Lung (tissue), 12 donors: Measurements from ENCODE around the gene ELP4. TPM values are rescaled to one million over a fixed set of nuclear protein-coding genes. Genes with fewer than 3 reads are reported as not detected.

Source experiments
- ATAC-seq: fragments of 200-7000 bp; cut with Tn5 transposase; one replicate; pipeline ENCODE4 v1.9.1; 2020; ENCODE audit warnings: moderate number of reproducible peaks; ENCODE audit not compliant: insufficient read depth, low FRiP score
- DNase-seq, 3 donors: peaks; one replicate each; pipeline ENCODE4 v3.0.0-alpha.2; 2013 to 2017
- H3K27ac ChIP-seq, 2 donors: one replicate each; pipeline ENCODE4 v1.5.1; 2013; ENCODE audit warnings: mild to moderate bottlenecking in 2 of 2, moderate library complexity in 2 of 2, control low read depth in 1 of 2, inconsistent platforms in 1 of 2, low read depth in 1 of 2, low read length in 1 of 2
- H3K27me3 ChIP-seq, 3 donors: one replicate each; pipeline ENCODE4 v1.5.1; 2013; ENCODE audit warnings: low read length in 2 of 3; ENCODE audit not compliant: control insufficient read depth in 3 of 3, insufficient read depth in 3 of 3
- H3K36me3 ChIP-seq, 4 donors: one replicate each; pipeline ENCODE4 v1.5.1; 2013; ENCODE audit warnings: low read length in 4 of 4, mild to moderate bottlenecking in 1 of 4, moderate library complexity in 1 of 4; ENCODE audit not compliant: control insufficient read depth in 4 of 4, insufficient read depth in 4 of 4
- H3K4me1 ChIP-seq, 5 donors: one replicate each; pipeline ENCODE4 v1.5.1; 2013; ENCODE audit warnings: low read length in 5 of 5, mild to moderate bottlenecking in 2 of 5, moderate library complexity in 1 of 5; ENCODE audit not compliant: control insufficient read depth in 5 of 5, insufficient read depth in 5 of 5
- H3K4me3 ChIP-seq: one replicate; pipeline ENCODE4 v1.5.1; 2013; ENCODE audit warnings: mild to moderate bottlenecking, control low read depth, moderate library complexity
- H3K9ac ChIP-seq, 2 donors: one replicate each; pipeline ENCODE4 v1.5.1; 2013; ENCODE audit warnings: low read length in 2 of 2, control low read depth in 1 of 2; ENCODE audit not compliant: insufficient read depth in 1 of 2
- H3K9me3 ChIP-seq, 4 donors: one replicate each; pipeline ENCODE4 v1.5.1; 2013; ENCODE audit warnings: low read length in 3 of 4, mild to moderate bottlenecking in 1 of 4, moderate library complexity in 1 of 4; ENCODE audit not compliant: control insufficient read depth in 4 of 4, insufficient read depth in 3 of 4
- CTCF ChIP-seq: IDR thresholded peaks from 2 replicates; pipeline ENCODE4 v1.5.1; 2012; ENCODE audit warnings: mild to moderate bottlenecking; ENCODE audit errors: control extremely low read depth, extremely low read depth
- WGBS, 2 donors: extraction: QIAGEN DNeasy Blood & Tissue Kit; methylation state at CpG; one replicate each; pipeline ENCODE4 v1.1.7; 2013; 5-methylcytosine and 5-hydroxymethylcytosine counted together
- polyA plus RNA-seq, 2 donors: library from polyadenylated mRNA; stranded (reverse); fragments of 200-250 nt; gene quantifications; one replicate each; pipeline ENCODE4 v1.2.1, GENCODE V29; 2013
- total RNA-seq, 2 donors: library from RNA; depleted of rRNA in 1 of 2; stranded (reverse); fragments of >200 nt in 1 of 2; gene quantifications; one replicate each; pipeline ENCODE4 v1.2.1, GENCODE V29; 2014 to 2021
- donor health status: control.
- donor health status: control.
- donor health status: Bipolar disorder and iron deficiency.
- donor health status: healthy.
- donor health status: DM: yes; HTN: yes; CAD: no.

The ELP4 gene
- total and polyA plus RNA-seq, 4 donors = 7.7 to 47.8 (median 13.7) TPM

- Histone ChIP-seq H3K9ac (no peak overlapping the region), H3K27ac (no peak overlapping the region), H3K4me3 (no peak overlapping the region), H3K9me3 (peaks cover 0 to 31% (median 0%) of the 10 kb centered on the region in 4 donors), H3K27me3 (peaks cover 10 to 92% (median 89%) of the 10 kb centered on the region in 3 donors), H3K36me3 (no peaks in the 10 kb centered on the region), H3K4me1 (peaks cover 0 to 35% (median 4%) of the 10 kb centered on the region in 5 donors)
- DNase-seq (no peak), ATAC-seq (no peak)
- TF ChIP-seq CTCF = no peak
- 8 to 10% methylated on average over 36 of the region's 36 CpGs for WGBS, 2 donors
These were observed 296.8 kb downstream of the ELP4 start for GRCh38 chr11:31806186-31806927.

GRCh38 chr11:31806928-31807798 lies 297.6 kb downstream of the ELP4 start:
- 14 to 16% methylated on average over 13 of the region's 13 CpGs for WGBS, 2 donors

GRCh38 chr11:31807799-31808667 lies 298.5 kb downstream of the ELP4 start:
- H3K36me3 ChIP-seq = no peaks in the 10 kb centered on the region
- H3K27me3 ChIP-seq = peaks cover 14 to 91% (median 86%) of the 10 kb centered on the region in 3 donors
- H3K9ac ChIP-seq = no peak overlapping the region
- peaks cover 0 to 26% (median 0%) of the 10 kb centered on the region in 4 donors for H3K9me3 ChIP-seq
- WGBS, 2 donors = 7 to 11% methylated on average over 9 of the region's 9 CpGs
- no peak overlapping the region for H3K4me3 ChIP-seq
- H3K4me1 ChIP-seq = peaks cover 0 to 45% (median 5%) of the 10 kb centered on the region in 5 donors
- H3K27ac ChIP-seq = no peak overlapping the region
- DNase-seq (no peak), ATAC-seq (no peak)
- TF ChIP-seq CTCF = no peak

More at GRCh38 chr11:31806928-31807798, 297.6 kb downstream of the ELP4 start:
- no peak overlapping the region for H3K9ac ChIP-seq
- peaks cover 0 to 29% (median 0%) of the 10 kb centered on the region in 4 donors for H3K9me3 ChIP-seq
- peaks cover 0 to 37% (median 5%) of the 10 kb centered on the region in 5 donors for H3K4me1 ChIP-seq
- H3K4me3 ChIP-seq = no peak overlapping the region
- DNase-seq (no peak), ATAC-seq (no peak)
- no peak for TF ChIP-seq CTCF
- peaks cover 14 to 91% (median 87%) of the 10 kb centered on the region in 3 donors for H3K27me3 ChIP-seq
- H3K27ac ChIP-seq = no peak overlapping the region
- H3K36me3 ChIP-seq = no peaks in the 10 kb centered on the region
